ENCODE results near the gene SPATA45. TPM values are rescaled to one million over a fixed set of nuclear protein-coding genes. Genes with fewer than 3 reads are reported as not detected.

Gene SPATA45
- total RNA-seq, 1 experiment from 2014 or later, result 1.1 TPM

GRCh38 chr1:212879947-212880690, 32.7 kb upstream of the SPATA45 start:
- Histone ChIP-seq H3K4me3 (ENCODE audit: low read depth, low read length, poor library complexity, severe bottlenecking) (no peak overlapping the region), H3K27me3 (replicated peaks; ENCODE audit: insufficient read depth, low read depth, low read length, poor library complexity) (no peaks in the 10 kb centered on the region), H3K36me3 (ENCODE audit: insufficient read depth, low read length, poor library complexity, severe bottlenecking) (peaks cover 34% of the 10 kb centered on the region), H3K9me3 (ENCODE audit: low read depth, low read length, poor library complexity, severe bottlenecking) (no peaks in the 10 kb centered on the region), H3K27ac (ENCODE audit: low read depth, low read length, poor library complexity, severe bottlenecking) (no peak overlapping the region), H3K4me1 (ENCODE audit: insufficient read depth, low read length, poor library complexity, severe bottlenecking) (no peaks in the 10 kb centered on the region)
- BruUV-seq (replicated peaks), result no TSS peak
- DNase-seq (ENCODE audit: low spot score), result no peak
- no peak for TF ChIP-seq CTCF (conservative IDR thresholded peaks at IDR 0.05; ENCODE audit: low read depth, low read length)
- no peak for TF ChIP-seq EZH2 (IDR thresholded peaks at IDR 0.05; ENCODE audit: borderline replicate concordance, low read depth, low read length, poor library complexity, severe bottlenecking)
- intact Hi-C loops (cut with micrococcal nuclease; ENCODE audit: unreplicated experiment), result no loop called here
- CTCF ChIA-PET, result no interaction called here
- POLR2A ChIA-PET (ENCODE audit: low non-redundant PET), result no interaction called here

DNA sequence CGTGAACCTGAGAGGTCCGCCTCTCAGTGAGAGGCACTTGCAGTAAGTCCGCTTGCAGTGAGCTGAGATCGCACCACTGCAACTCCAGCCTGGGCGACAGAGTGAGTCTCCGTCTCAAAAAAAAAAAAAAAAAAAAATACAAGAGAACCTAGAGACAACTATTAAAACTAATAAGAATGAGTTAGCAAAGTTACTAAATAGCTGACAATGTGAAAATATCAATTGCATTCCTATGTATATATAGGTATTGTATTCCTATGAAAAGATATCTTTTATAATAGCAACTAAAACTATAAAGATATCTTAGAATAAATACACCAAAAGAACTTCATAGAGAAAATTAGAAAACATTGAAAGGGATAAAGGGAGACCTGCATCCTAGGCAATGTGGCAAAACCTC, 31.0 kb upstream of the SPATA45 start:
- ChIA-PET POLR2A (ENCODE audit: low non-redundant PET) (no interaction called here), CTCF (no interaction called here)
- Histone ChIP-seq H3K27ac (ENCODE audit: low read depth, low read length, poor library complexity, severe bottlenecking) (no peak overlapping the region), H3K4me1 (ENCODE audit: insufficient read depth, low read length, poor library complexity, severe bottlenecking) (no peaks in the 10 kb centered on the region), H3K9me3 (ENCODE audit: low read depth, low read length, poor library complexity, severe bottlenecking) (no peaks in the 10 kb centered on the region), H3K36me3 (ENCODE audit: insufficient read depth, low read length, poor library complexity, severe bottlenecking) (peaks cover 33% of the 10 kb centered on the region), H3K4me3 (ENCODE audit: low read depth, low read length, poor library complexity, severe bottlenecking) (no peak overlapping the region), H3K27me3 (replicated peaks; ENCODE audit: insufficient read depth, low read depth, low read length, poor library complexity) (no peaks in the 10 kb centered on the region)
- intact Hi-C loops (cut with micrococcal nuclease; ENCODE audit: unreplicated experiment), result no loop called here
- TF ChIP-seq CTCF (conservative IDR thresholded peaks at IDR 0.05; ENCODE audit: low read depth, low read length) (no peak), EZH2 (IDR thresholded peaks at IDR 0.05; ENCODE audit: borderline replicate concordance, low read depth, low read length, poor library complexity, severe bottlenecking) (no peak)
- no TSS peak for BruUV-seq (replicated peaks)
- DNase-seq (ENCODE audit: low spot score), result no peak

DNA sequence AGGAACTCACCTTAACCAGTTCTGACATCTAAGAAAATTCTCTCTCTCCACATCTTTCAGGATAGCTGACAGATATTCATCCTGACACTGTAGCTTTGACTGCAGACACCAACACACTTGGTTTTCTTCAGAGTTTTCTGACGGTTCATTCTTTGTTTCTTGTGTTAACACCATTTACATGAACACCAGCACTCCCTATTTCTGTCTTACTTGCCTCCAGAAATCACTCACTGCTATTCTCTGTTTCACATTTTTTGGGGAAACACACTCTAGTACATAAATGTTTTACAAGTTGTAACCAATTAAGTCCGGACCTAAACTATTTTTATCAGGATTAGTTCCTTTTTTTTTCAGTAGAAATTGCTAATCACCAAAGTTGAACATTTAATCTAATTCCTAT, 26.1 kb upstream of the SPATA45 start:
- ChIA-PET POLR2A (ENCODE audit: low non-redundant PET) (no interaction called here), CTCF (no interaction called here)
- BruUV-seq (replicated peaks), result no TSS peak
- DNase-seq (ENCODE audit: low spot score), result no peak
- H3K36me3 ChIP-seq (ENCODE audit: insufficient read depth, low read length, poor library complexity, severe bottlenecking), result peaks cover 45% of the 10 kb centered on the region
- H3K9me3 ChIP-seq (ENCODE audit: low read depth, low read length, poor library complexity, severe bottlenecking), result no peaks in the 10 kb centered on the region
- intact Hi-C loops (cut with micrococcal nuclease; ENCODE audit: unreplicated experiment), result no loop called here
- H3K27ac ChIP-seq (ENCODE audit: low read depth, low read length, poor library complexity, severe bottlenecking), result no peak overlapping the region
- H3K4me3 ChIP-seq (ENCODE audit: low read depth, low read length, poor library complexity, severe bottlenecking), result no peak overlapping the region
- TF ChIP-seq CTCF (conservative IDR thresholded peaks at IDR 0.05; ENCODE audit: low read depth, low read length), result no peak
- no peaks in the 10 kb centered on the region for H3K4me1 ChIP-seq (ENCODE audit: insufficient read depth, low read length, poor library complexity, severe bottlenecking)
- no peaks in the 10 kb centered on the region for H3K27me3 ChIP-seq (replicated peaks; ENCODE audit: insufficient read depth, low read depth, low read length, poor library complexity)

Measured in A673 (cell line).